IPS-15b (cell line): ENCODE measurements around the gene COL5A1.

Experiments used
- H3K27me3 ChIP-seq: one replicate; pipeline ENCODE4 v1.6.1; 2013; ENCODE audit warnings: low read length; ENCODE audit not compliant: control insufficient read depth, insufficient read depth
- H3K36me3 ChIP-seq: one replicate; pipeline ENCODE4 v1.6.1; 2013; ENCODE audit warnings: low read length; ENCODE audit not compliant: control insufficient read depth, insufficient read depth
- H3K4me1 ChIP-seq: one replicate; pipeline ENCODE4 v1.6.1; 2013; ENCODE audit warnings: mild to moderate bottlenecking, low read length; ENCODE audit not compliant: control insufficient read depth, insufficient read depth
- H3K4me3 ChIP-seq: one replicate; pipeline ENCODE4 v1.5.1; 2013; ENCODE audit warnings: low read depth, low read length
- H3K9ac ChIP-seq: one replicate; pipeline ENCODE4 v1.6.1; 2013; ENCODE audit warnings: low read depth, mild to moderate bottlenecking, low read length
- H3K9me3 ChIP-seq: one replicate; pipeline ENCODE4 v1.6.1; 2013; ENCODE audit warnings: mild to moderate bottlenecking, low read length; ENCODE audit not compliant: control insufficient read depth, insufficient read depth

COL5A1 gene

DNA sequence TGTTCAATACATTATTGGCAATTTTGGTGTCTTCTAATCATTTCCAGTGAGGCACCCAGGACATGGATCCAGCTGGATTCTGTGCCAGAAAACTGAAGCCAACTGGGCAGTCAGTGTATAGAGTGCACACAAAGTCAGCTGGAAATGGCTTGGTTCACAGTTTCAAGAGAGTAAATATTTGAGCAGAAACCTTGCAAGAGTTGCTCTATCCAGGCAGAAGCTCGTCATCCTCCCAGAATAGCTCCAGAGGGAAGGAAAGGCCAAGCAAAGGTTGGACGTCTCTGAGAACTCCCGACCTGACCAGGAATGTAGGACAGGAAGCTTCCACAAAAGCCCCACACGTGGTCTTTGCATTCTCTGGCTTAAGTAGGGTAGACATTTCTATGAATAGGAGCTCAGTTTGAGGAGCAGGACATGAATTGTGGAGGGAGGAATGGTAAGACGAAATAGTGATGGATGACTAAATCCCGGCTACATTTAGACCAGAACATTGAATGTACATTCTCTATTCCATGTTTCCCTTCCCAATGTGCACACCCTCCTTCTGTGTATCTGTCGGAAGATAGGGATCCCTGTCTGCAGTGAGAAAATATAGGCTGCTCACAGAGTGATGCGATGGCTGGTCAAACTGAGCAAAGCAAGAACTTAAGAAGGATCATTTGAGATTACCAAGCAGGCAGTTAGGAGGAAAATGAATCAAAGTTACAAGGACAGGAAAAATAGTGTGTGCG is 166.3 kb downstream of the COL5A1 start:
- Histone ChIP-seq H3K4me1 (peaks cover 2% of the 10 kb centered on the region), H3K36me3 (no peaks in the 10 kb centered on the region), H3K9me3 (no peaks in the 10 kb centered on the region), H3K4me3 (no peak overlapping the region), H3K9ac (no peak overlapping the region), H3K27me3 (no peaks in the 10 kb centered on the region)

DNA sequence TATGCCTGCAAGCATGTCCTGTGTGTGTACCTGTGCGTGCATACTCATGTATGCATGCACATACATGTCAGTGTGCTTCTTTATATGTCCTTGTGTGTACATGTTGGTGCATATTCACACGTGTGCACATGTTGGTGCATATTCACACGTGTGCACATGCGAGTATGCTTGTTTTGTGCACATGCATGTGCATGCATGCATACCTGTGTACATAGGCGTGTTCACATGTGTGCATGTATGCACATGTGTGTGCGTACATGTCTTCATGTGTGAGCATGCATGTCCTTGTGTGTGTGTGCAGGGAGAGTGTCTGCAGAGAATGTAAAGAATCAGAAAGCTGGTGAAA is 166.8 kb downstream of the COL5A1 start:
- Histone ChIP-seq H3K36me3 (no peaks in the 10 kb centered on the region), H3K27me3 (no peaks in the 10 kb centered on the region), H3K4me3 (no peak overlapping the region), H3K9ac (no peak overlapping the region), H3K4me1 (peaks cover 2% of the 10 kb centered on the region), H3K9me3 (no peaks in the 10 kb centered on the region)

DNA sequence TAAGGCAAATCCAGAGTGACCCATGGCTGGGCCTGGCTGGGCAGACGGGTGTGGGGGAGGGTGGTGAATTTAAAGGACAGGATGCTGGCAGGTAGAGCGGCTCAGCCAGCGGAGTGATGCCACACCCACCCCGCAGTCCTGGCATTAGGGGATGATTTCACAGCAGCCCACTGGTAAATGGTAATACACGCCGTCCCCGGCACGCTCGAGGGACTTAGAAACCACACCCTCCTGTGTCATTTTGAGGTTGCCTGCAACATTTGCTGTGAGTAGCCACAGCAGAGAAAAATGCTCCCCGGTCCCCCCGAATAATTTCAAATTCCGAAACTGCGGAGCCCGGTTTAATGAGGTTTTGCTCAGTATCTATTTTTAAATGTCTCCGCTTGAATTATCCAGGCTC is 167.7 kb downstream of the COL5A1 start:
- Histone ChIP-seq H3K9ac (no peak overlapping the region), H3K4me3 (no peak overlapping the region), H3K4me1 (peaks cover 2% of the 10 kb centered on the region), H3K9me3 (no peaks in the 10 kb centered on the region), H3K27me3 (no peaks in the 10 kb centered on the region), H3K36me3 (no peaks in the 10 kb centered on the region)

DNA sequence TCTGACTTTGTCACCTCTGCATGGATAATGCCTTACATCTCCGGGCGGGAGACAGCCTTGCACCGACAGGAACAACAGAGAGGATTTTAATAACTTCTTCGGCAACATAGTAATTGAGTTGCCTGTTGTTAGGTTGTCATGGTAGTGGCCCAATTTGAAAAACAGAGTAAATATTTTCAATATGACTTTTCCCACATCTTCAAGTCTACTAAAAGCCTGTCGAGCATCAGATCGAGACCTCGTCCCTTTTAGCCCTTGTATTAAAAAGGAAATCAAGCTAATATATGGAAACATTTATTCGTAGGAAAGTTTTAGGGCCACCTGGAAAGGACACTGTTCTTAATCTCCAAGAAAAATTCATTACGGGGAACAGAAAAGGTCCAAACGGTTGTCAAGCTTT is 168.2 kb downstream of the COL5A1 start:
- Histone ChIP-seq H3K36me3 (no peaks in the 10 kb centered on the region), H3K4me3 (no peak overlapping the region), H3K9me3 (no peaks in the 10 kb centered on the region), H3K9ac (no peak overlapping the region), H3K4me1 (peaks cover 2% of the 10 kb centered on the region), H3K27me3 (no peaks in the 10 kb centered on the region)

DNA sequence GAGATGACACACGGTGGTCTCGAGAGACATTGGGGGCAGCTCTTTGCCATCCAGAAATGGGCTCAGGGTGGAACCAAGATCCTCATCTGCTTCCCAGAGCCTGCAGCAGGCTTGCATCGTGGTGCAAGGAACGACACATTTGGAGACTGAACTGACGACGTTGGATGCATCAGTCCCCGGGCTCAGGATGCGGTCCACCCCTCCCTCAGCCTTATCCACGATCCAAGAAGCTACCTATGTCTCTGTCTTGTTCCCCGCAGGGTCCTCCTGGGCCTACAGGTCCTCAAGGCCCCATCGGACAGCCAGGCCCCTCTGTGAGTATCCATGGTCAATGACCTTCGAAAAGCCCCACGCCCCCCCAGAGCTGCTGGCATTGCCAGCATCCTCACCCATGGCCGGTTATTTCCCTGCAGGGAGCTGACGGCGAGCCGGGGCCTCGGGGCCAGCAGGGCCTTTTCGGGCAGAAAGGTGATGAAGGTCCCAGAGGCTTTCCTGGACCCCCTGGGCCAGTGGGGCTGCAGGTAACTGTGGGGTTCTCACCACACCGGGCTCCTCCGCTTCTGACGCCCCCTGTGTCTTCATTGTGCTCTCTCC is 169.6 kb downstream of the COL5A1 start:
- peaks cover 2% of the 10 kb centered on the region for H3K4me1 ChIP-seq
- no peaks in the 10 kb centered on the region for H3K27me3 ChIP-seq
- no peak overlapping the region for H3K9ac ChIP-seq
- H3K36me3 ChIP-seq, result no peaks in the 10 kb centered on the region
- no peaks in the 10 kb centered on the region for H3K9me3 ChIP-seq
- no peak overlapping the region for H3K4me3 ChIP-seq

DNA sequence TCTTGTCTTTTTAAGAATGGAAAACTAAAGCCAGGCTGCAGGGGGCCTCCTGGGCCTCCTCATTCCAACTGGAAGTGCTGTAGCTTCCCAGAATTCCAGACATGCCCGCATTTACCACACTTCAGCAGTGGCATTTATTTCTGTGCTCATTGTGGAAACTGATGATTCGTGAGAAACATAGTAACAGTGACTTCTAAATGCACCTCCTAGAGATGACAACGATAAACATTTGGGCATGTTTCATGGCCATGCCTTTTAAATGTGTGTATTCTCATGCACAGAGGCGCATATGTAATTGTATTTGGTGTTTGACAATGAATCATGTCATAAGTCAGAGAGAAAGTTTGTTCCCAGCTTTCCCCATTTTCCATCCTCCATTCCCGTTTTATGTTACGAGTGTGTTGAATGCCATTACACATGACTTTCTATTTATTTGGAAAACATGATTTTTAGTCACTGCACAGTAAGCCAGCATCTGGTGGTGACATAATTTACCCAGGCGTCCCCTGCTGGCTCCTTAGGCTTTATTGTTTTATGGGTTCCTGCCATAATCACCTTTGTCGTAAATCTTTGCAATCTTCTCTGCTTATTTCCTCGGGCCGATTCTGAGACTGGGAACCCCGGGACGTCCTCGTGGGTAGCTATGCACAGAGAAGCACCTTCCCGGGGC is 170.2 kb downstream of the COL5A1 start:
- H3K4me3 ChIP-seq, result no peak overlapping the region
- peaks cover 2% of the 10 kb centered on the region for H3K4me1 ChIP-seq
- no peak overlapping the region for H3K9ac ChIP-seq
- no peaks in the 10 kb centered on the region for H3K36me3 ChIP-seq
- H3K27me3 ChIP-seq, result no peaks in the 10 kb centered on the region
- no peaks in the 10 kb centered on the region for H3K9me3 ChIP-seq

DNA sequence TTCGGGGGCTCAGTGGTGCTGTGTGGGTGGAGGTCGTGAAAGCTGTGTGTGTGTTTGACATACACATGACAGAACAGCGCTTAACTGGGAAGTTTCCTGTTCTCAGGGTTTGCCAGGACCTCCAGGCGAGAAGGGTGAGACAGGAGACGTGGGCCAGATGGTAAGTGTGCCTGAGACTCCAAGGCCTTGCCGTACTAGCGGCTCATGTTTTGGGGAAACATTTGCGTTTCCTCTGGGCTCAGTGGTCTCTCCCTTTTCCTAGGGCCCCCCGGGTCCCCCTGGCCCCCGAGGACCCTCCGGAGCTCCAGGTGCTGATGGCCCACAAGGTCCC is 170.7 kb downstream of the COL5A1 start:
- no peak overlapping the region for H3K9ac ChIP-seq
- no peak overlapping the region for H3K4me3 ChIP-seq
- no peaks in the 10 kb centered on the region for H3K27me3 ChIP-seq
- peaks cover 2% of the 10 kb centered on the region for H3K4me1 ChIP-seq
- H3K36me3 ChIP-seq, result no peaks in the 10 kb centered on the region
- no peaks in the 10 kb centered on the region for H3K9me3 ChIP-seq

DNA sequence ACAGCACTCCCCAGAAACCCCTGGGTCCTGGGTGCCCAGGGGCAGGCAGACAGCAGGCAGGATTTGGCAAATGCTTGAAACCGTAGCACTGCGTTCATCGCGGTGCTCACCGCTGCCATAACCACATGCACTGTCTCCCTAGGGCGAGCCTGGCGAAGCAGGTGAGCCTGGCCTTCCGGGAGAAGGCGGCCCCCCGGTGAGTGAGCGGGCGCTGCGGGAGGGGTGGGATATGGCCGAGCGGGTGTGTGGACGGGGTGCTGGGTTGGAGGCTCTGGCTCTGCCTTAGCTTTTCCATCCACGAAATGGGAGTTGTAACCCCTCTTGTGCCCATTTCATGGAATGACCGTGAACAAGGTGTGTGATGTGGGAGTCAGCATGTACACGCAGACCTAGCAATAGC is 172.2 kb downstream of the COL5A1 start:
- no peaks in the 10 kb centered on the region for H3K9me3 ChIP-seq
- H3K9ac ChIP-seq, result no peak overlapping the region
- H3K27me3 ChIP-seq, result no peaks in the 10 kb centered on the region
- H3K36me3 ChIP-seq, result no peaks in the 10 kb centered on the region
- no peak overlapping the region for H3K4me3 ChIP-seq
- H3K4me1 ChIP-seq, result peaks cover 2% of the 10 kb centered on the region

DNA sequence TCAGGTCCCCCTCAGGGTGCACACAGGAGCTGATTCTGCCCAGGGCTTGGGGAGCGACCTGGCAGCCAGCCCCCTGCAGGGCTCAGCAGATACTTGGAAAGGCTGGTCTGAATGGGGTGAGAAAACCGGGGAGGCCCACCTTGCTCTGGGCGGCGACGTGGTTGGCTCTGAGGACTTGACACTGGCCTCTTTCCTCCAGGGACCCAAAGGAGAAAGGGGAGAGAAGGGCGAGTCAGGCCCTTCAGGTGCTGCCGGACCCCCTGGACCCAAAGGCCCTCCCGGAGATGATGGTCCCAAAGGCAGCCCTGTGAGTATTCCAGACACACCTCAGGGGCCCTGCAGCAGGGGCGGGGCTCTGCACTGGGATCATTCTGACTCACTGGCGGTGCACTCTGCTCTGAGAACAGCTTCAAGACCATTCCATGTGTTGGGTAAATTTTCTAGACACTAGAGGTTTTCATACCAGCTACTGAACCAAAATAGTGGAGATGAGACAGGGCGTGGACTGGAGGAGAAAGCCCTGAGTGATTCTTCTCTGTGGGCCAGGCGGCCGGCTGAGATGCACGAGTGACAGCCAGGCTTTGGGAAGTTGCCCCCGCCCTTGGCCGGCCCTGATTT is 173.1 kb downstream of the COL5A1 start:
- Histone ChIP-seq H3K36me3 (no peaks in the 10 kb centered on the region), H3K9ac (no peak overlapping the region), H3K4me3 (no peak overlapping the region), H3K27me3 (no peaks in the 10 kb centered on the region), H3K9me3 (no peaks in the 10 kb centered on the region), H3K4me1 (peaks cover 2% of the 10 kb centered on the region)

DNA sequence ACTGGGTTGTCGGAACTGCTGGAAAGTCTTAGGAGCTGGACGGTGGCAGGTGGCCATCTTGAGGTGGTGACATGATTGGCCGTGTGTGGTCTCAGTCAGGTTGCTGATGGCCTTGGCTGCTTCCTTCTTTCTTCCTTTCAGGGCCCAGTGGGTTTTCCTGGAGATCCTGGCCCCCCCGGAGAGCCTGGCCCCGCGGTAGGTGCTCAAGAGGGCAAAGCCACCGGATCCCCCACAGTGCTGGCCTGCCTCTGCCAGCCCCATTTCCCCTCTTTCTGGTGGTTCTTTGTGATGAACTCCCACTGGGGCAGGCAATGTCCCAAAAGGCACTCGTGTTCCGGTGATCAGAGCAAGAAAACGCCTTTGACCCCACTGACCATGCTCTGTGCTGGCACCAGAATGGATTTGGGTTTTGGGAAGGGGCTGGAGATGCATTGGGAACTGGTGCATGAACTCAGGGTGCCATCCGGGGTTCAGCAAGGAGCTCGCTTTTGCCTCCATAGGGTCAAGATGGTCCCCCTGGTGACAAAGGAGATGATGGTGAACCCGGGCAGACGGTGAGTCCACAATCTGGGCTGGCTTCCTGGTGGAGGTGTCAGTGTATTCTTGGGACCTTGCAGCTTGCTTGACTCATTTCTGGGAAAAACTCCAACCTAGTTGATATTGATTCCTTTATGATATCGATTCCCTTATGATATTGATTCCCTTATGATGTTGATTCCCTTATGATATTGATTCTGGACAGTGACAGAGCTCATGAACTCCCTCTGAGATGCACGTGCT is 174.0 kb downstream of the COL5A1 start:
- Histone ChIP-seq H3K36me3 (peaks cover 3% of the 10 kb centered on the region), H3K4me3 (no peak overlapping the region), H3K27me3 (no peaks in the 10 kb centered on the region), H3K9me3 (no peaks in the 10 kb centered on the region), H3K4me1 (peaks cover 2% of the 10 kb centered on the region), H3K9ac (no peak overlapping the region)

DNA sequence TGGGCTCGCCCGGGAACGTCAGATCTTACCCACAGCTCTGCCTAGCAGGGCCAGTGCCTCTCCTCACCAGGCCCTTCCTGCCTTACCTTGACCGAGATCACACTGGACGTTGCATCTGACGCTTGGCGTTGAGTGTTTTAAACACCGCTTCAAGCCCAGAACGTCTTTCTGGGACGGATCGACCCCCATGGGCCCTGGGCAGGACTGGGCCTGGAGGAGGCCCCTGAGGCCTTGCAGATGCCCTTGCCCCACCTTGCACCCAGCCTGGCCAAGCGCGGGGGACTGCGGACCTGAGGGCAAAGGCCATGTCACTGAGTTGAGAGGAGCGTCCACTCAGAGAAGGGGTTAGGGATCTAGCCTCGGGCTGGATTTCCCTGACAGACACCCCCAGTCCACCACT is 174.7 kb downstream of the COL5A1 start:
- H3K36me3 ChIP-seq, result peaks cover 6% of the 10 kb centered on the region

More for the DNA sequence above, 174.7 kb downstream of the COL5A1 start:
- Histone ChIP-seq H3K4me3 (no peak overlapping the region), H3K27me3 (no peaks in the 10 kb centered on the region), H3K4me1 (peaks cover 2% of the 10 kb centered on the region), H3K9me3 (no peaks in the 10 kb centered on the region), H3K9ac (no peak overlapping the region)
